ENCODE results near the gene KIFC3. TPM values are rescaled to one million over a fixed set of nuclear protein-coding genes. Genes with fewer than 3 reads are reported as not detected.

KIFC3 gene
- total RNA-seq, 1 donor from 2014 or later: 25.1 TPM

DNA sequence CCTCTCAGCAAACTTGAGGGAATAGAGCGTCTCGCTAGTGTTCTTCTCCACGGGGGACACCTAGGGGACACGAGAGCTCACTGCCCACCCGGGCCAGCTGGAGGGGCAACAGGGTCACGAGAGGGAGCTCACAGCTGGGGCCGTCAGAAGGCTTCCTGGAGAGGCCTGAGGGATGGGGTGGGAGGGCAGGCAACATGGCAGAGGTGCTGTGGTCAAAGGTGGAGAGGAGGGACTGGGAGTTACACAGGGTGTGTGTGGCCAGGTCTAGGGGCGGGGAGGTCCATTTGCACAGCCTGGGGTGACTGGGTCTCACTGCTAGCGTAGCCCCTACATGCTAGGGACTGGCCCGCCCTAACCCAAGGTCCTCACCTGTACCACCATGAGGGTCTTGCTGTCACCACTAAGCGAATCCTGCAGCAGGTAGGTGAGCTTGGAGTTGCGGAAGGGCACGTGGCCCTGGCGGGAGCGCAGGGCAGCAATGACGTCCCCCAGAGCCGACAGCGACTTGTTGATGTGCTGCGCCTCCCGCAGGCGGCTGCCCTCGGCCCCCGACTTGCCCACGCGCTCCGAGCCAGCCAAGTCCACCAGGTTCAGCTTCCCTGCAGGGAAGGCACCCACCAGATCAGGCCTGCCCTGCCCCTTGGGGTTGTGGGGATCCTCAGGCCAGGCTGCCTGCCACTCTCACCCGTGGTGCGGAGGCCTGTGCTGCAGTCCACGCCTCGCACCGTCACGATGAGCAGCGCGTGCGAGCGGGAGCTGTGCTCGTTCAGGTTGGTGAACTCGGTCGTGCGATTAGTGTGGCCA lies 41.7 kb downstream of the KIFC3 start:
- TF ChIP-seq, protein P1, sequence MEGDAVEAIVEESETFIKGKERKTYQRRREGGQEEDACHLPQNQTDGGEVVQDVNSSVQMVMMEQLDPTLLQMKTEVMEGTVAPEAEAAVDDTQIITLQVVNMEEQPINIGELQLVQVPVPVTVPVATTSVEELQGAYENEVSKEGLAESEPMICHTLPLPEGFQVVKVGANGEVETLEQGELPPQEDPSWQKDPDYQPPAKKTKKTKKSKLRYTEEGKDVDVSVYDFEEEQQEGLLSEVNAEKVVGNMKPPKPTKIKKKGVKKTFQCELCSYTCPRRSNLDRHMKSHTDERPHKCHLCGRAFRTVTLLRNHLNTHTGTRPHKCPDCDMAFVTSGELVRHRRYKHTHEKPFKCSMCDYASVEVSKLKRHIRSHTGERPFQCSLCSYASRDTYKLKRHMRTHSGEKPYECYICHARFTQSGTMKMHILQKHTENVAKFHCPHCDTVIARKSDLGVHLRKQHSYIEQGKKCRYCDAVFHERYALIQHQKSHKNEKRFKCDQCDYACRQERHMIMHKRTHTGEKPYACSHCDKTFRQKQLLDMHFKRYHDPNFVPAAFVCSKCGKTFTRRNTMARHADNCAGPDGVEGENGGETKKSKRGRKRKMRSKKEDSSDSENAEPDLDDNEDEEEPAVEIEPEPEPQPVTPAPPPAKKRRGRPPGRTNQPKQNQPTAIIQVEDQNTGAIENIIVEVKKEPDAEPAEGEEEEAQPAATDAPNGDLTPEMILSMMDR (conservative IDR thresholded peaks at IDR 0.05): no peak
- H3K4me1 Mint-ChIP-seq: no peaks in the 10 kb centered on the region
- DNase-seq (ENCODE audit: low read depth, low spot score): no peak
- peaks cover 3% of the 10 kb centered on the region for H3K36me3 Mint-ChIP-seq (ENCODE audit: low read depth)
- no peaks in the 10 kb centered on the region for H3K27me3 Mint-ChIP-seq (ENCODE audit: low read depth)
- H3K27ac Mint-ChIP-seq (ENCODE audit: unreplicated experiment): no peak overlapping the region
- H3K4me3 Mint-ChIP-seq: peak overlapping the region; percentile 34
- no peaks in the 10 kb centered on the region for H3K9me3 Mint-ChIP-seq

DNA sequence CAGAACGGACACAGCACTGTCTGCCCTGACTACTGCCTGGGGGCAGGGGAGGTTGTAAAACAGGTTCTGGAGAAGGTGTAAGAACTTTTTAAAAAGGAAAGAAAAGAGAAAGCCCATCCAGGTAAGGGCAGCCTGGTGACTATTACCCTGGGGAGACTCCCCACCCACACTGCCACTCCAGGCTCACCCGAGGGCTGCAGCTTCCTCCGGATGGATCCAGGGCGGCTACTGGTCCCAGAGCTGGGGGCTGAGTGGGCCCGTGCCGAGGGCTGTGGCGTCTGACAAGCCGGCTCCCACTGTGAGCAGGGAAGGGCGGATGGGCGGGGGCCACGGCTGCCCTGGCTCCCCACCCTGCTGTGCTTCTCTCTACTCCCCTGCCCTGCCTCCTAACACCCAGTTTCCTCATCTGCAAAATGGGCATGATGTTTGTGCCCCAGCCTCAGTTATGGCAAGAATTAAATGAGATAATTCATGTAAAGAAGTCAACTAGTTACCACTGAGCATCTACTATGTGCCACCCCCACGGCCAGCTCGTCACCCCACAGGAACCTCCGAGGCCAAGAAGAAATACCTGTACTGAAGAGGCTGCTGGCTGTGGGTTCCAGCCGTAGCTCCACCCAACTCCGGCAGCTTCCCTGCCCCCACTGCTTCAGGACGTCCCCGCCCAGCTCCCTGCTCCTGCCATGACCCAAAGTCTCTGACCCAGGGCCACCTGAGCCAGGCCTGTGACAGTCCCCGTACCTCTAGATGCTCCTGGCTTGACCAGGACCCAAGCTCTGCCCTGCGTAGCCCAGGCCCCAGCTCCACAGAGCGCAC lies 42.5 kb downstream of the KIFC3 start:
- no peaks in the 10 kb centered on the region for H3K4me1 Mint-ChIP-seq
- H3K36me3 Mint-ChIP-seq (ENCODE audit: low read depth): no peaks in the 10 kb centered on the region
- no peaks in the 10 kb centered on the region for H3K27me3 Mint-ChIP-seq (ENCODE audit: low read depth)
- TF ChIP-seq, protein P1 (conservative IDR thresholded peaks at IDR 0.05): no peak
- peak overlapping the region; percentile 34 for H3K4me3 Mint-ChIP-seq
- DNase-seq (ENCODE audit: low read depth, low spot score): no peak
- no peak overlapping the region for H3K27ac Mint-ChIP-seq (ENCODE audit: unreplicated experiment)
- no peaks in the 10 kb centered on the region for H3K9me3 Mint-ChIP-seq

DNA sequence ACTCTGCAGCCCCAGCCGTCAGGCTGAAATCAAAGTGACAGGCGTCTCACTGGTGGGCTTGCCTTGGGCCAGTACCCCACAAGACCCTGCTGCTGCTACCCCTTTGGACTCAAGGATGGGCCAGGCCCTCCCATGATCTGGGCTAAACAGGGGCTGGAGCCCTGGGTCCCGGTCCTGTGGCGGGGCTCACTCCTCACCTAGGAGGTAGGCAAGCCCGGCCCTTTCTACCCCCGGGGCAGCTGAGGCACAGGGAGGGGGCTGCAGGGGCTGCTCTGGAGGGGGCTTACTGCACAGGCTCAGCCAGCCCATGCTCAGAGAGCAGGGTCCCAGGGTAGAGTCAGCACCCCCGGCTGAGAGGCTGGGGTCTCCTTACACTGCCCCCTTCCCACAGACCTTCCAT lies 43.2 kb downstream of the KIFC3 start:
- no peaks in the 10 kb centered on the region for H3K27me3 Mint-ChIP-seq (ENCODE audit: low read depth)
- no peak overlapping the region for H3K4me3 Mint-ChIP-seq
- no peaks in the 10 kb centered on the region for H3K36me3 Mint-ChIP-seq (ENCODE audit: low read depth)
- no peak for DNase-seq (ENCODE audit: low read depth, low spot score)
- no peak overlapping the region for H3K27ac Mint-ChIP-seq (ENCODE audit: unreplicated experiment)
- TF ChIP-seq, protein P1 (conservative IDR thresholded peaks at IDR 0.05): no peak
- H3K4me1 Mint-ChIP-seq: no peaks in the 10 kb centered on the region
- no peaks in the 10 kb centered on the region for H3K9me3 Mint-ChIP-seq

DNA sequence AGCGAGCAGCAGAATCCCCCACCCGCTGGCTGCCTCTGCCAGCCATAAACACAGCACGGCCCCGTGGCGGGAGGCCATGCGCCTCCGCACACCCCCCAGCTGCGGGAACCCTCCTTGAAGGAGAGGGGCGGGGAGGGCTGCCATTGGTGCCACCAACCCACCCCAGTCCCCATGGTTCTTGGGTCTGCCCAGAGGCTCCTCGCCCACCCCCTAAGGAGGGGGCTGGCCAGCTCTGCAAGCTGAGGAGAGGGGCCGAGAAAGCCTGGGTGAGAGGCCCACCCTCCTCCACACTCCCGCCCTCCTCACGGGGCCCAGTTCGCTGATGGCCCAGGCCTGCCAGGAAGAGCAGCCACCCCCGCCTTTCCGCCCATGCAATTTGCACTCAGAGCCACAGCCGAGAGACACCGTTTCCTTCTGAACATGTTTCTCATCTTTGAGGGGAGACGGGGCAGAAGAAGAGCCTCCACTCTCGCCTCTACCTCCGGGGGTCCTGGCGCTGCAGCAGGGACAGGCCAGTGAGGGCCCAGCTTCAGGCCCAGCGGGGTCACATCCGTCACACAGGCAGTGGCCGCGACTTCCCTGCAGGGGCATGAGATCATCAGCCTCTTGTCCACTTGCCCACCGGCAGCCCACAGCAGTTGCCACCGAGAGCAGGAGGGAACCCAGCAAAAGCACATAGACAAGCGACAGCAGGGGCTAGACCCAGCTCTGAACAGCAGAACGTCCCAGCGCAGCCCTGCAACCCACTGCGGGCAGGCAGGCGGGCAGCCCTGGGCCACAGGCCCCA lies 43.8 kb downstream of the KIFC3 start:
- Mint-ChIP-seq H3K27ac (ENCODE audit: unreplicated experiment) (no peak overlapping the region), H3K4me3 (no peak overlapping the region), H3K9me3 (no peaks in the 10 kb centered on the region), H3K36me3 (ENCODE audit: low read depth) (no peaks in the 10 kb centered on the region), H3K4me1 (no peaks in the 10 kb centered on the region), H3K27me3 (ENCODE audit: low read depth) (no peaks in the 10 kb centered on the region)
- no peak for DNase-seq (ENCODE audit: low read depth, low spot score)
- TF ChIP-seq, protein P1 (conservative IDR thresholded peaks at IDR 0.05): no peak

DNA sequence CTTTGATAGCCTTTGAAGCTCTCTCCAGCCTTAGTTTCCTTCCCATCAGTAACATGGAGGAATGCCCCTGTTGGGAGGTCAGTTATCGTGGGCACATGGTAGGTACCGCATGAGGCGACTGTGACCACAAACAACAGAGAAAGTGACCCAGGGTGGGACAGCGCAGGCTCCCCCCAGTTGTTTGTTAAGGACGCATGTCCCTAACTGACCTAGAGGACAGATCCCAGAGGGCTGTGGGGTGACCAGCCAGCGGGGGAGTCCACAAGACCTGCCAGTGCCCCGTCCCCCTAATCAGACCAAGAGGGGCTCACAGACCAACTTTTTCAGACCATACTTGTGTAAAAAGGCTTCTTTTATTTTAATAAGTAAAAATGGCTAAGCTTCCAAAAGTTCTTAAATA lies 44.4 kb downstream of the KIFC3 start:
- Mint-ChIP-seq H3K36me3 (ENCODE audit: low read depth) (no peaks in the 10 kb centered on the region), H3K4me1 (no peaks in the 10 kb centered on the region), H3K27me3 (ENCODE audit: low read depth) (no peaks in the 10 kb centered on the region), H3K4me3 (no peak overlapping the region), H3K9me3 (no peaks in the 10 kb centered on the region), H3K27ac (ENCODE audit: unreplicated experiment) (no peak overlapping the region)
- TF ChIP-seq, protein P1 (conservative IDR thresholded peaks at IDR 0.05): no peak
- no peak for DNase-seq (ENCODE audit: low read depth, low spot score)
